ENCODE results near the gene RALGPS1.

Gene RALGPS1

GRCh38 chr9:127121628-127122175 lies 207.1 kb downstream of the RALGPS1 start:
- DNase-seq (ENCODE audit: low read depth in 2 of 2), result no peak

- no peak for DNase-seq (ENCODE audit: low read depth in 2 of 2)
These were observed 207.8 kb downstream of the RALGPS1 start, which contains the start of gene ANGPTL2 for GRCh38 chr9:127122176-127123063. ANGPTL2 (minus strand) TSS chr9:127122635; CDS start chr9:127108731, 13,904 bp downstream.

DNA sequence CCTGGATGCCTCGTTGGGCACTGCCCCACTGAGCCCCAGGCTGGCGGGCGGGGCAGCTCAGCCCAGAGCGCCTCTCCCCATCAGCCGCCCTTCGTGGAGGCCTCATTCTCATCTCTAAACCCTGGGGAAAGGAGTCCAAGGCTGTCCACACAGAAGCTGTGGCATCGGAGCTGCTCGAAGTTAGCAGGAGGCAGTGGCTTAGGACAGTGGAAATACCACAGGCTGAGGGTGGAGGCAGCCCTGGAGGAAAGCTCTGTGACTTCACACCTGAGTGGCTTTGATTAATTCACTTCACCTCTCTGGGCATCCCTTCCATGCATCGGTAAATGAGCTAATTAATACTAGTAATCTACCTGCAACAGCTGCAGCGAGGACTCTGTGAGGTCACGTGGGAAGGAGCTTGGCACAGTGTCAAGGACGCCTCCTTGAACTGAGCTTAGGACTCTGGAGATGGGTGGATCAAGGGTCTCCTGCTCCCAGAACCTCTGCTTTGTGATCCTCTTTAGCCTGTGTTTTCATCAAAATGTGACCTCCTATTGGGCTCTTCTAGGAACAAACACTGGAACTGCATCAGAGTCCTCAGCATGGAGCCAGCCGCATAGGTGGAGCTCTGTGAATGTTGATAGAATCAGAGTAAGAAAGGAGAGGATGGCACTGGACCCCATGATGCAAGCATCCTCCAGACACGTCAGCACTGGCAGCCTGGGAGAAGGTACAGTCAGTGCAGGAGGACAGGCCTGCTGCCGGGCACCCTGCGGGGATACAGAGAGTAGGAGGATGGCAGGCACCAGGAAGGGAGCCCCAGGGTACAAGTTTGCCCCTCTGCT lies 208.7 kb downstream of the RALGPS1 start:
- DNase-seq (ENCODE audit: low read depth in 2 of 2), result no peak

DNA sequence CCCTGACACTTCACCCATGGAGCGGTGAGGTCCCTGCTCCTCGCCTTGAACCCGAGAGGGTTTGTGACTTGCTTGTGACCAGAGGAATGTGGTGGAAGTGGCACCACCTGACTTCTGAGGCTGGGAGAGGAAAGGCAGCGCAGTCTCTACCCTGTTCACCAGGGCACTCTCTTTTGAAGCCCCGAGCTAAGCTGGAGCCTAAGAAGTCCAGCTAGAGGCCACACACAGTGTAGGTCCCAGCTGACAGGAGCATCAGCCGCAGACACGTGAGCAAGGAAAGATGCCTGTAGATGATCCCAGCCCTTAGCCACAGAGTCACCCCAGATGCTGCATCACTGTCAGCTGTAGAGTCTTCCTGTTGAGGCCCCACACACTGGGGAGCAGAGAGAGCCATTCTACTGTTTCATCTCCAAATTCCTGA lies 209.5 kb downstream of the RALGPS1 start:
- no peak for DNase-seq (ENCODE audit: low read depth in 2 of 2)

DNA sequence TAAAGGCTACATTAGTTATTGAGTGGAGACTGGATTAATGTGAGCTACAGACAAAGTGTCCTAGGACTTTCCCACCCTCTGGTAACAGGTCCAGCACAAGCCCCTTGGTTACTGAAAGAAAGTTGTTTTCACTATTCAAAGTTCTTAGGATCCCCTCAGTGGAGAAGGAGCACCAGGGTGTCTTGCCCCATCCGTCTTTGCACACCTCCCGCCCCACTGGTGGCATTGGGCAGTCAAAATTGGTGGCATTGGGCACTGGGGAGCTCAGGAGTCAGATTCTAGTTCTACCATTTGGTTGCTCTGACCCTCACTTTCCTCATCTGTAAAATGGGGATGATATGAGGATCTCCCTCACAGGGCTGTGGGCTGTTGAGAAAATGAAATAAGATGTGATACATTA lies 210.2 kb downstream of the RALGPS1 start:
- no peak for DNase-seq (ENCODE audit: low read depth in 2 of 2)

- DNase-seq (ENCODE audit: low read depth in 2 of 2), result no peak
These were observed 212.4 kb downstream of the RALGPS1 start for GRCh38 chr9:127126971-127127370.

DNA sequence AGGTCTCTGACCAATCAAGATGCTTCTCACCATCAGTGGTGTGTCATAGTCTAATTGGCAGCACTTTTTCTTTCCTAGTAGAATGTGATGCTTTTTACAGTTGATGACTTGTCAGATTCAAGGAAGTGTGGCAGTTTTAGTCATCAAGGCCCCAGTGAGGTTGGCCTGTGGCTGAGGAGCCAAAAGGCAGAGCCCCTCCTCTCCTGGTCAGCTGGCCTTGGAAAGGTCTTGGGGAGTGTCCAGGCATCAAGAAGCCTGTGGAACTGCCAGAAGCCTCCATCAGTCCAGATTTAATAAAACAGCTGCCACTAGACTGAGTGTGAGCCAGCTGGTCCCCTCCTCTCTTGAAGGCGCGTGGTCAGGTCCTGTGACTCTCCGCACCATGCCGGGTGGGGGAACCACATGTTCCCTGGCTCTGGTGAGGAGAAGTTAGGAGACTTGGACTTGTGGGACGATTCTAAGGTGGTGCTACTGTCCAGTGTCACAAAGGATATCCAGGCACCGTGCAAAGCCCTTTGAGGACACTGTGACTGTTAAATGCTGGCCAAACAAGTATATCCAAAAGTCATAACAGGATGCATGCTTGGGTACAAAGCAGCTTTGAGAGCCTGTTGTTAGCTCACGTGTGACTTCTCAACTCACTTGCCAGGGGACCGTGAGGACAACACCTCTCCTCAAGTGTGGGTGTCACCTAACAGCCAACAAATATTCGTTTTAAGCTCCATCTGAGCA lies 213.9 kb downstream of the RALGPS1 start:
- DNase-seq (ENCODE audit: low read depth in 2 of 2), result no peak

- no peak for DNase-seq (ENCODE audit: low read depth in 2 of 2)
These were observed 214.6 kb downstream of the RALGPS1 start for GRCh38 chr9:127129073-127129717.

GRCh38 chr9:127129718-127130085 lies 215.1 kb downstream of the RALGPS1 start:
- no peak for DNase-seq (ENCODE audit: low read depth in 2 of 2)

DNA sequence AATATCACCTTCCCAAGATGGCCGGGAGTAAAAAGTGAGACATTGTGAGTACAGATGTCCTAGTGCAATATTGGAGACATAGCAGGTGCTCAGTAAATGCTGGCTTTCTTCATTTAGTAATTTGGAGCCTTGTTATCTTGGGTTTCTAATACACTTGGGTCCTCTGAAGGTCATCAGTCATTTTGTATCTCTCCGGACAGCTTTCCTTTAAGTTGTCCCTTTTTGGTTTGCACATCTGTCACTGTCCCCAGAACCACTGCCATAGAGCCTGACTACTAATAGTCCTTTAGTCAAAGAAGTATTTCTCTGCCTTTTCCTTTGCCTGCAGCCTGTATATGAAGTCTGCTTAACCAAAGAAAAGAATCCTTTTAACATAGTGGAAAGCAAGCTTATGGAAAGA lies 215.7 kb downstream of the RALGPS1 start:
- DNase-seq (ENCODE audit: low read depth in 2 of 2), result no peak

DNA sequence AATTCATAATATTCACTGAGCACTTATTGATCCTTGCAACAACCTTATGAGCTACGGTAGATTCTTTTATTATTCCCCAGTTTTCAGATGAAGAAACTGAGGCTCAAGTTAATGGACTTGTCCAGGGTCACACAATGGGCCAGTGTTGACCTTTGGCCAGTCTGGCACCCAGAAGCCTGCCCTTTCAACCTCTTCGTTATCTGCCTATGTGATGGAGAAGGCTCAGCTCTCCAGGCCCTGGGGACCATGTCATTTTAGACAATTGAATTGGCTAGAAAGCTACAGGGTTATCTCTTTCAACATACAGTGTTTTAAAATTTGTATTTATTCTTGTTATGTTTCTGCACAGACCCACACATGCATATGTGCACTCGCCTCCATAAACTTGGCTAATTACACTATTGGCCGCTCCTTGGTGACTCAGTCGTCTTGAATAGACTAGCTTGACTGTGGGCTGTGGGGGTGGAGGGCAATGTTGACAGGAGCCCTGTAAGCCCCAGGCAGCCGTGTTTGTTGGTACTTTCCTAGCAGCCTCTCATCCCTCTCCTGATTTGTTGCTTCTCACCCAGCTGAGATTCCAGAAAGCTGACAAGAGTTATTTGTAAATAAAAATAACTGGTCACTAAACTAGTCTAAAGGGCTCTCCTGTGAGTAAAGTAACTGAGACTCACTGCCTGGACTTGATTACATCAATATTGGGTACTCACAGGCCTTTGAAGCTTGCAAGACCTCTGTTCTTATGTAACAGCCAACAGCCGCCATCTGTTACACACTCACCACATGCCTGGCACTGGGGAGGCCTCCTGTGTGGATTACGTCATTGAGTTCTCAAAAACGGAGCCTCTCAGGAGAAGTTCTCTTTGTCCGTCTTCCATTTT lies 216.3 kb downstream of the RALGPS1 start:
- DNase-seq (ENCODE audit: low read depth in 2 of 2), result no peak

DNA sequence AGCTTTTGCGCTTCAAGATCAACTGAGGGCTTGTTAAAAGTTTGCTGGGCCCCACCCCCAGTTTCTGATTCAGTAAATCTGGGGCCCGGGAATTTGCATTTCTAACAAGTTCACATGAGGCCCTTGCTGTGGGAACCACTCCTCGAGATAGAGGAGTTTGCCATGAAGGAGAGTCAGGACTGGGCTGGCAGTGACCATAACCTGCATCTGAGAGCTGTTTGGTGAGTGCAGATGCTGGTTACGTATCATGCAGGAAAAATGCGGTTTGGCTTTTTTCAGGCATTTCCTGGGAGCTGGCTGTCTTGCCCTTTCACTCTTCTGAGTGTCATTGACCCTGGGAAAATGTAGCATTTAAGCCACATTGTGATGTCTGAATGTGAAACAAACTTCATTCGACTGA lies 217.3 kb downstream of the RALGPS1 start:
- DNase-seq (ENCODE audit: low read depth in 2 of 2), result no peak

DNA sequence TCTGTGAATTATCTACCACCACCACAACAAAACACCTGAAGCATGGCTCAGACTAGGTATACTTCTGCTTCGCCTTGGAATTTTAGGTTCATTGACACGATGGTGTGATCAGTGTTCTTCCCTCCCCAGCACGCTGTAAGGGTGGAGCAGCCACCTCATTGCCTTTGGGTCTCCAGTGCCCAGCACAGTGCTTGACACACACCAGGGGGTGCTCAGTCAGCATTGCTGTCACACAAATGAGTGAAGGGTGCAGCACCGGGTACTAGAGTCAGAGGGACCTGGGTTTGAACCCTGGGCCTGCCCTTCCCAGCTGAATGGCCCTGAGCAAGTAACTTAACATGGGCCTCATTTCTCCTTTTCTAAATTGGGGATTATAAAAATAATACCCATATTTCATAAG lies 217.8 kb downstream of the RALGPS1 start:
- no peak for DNase-seq (ENCODE audit: low read depth in 2 of 2)

- DNase-seq (ENCODE audit: low read depth in 2 of 2), result no peak
These were observed 218.5 kb downstream of the RALGPS1 start for GRCh38 chr9:127132921-127133647.

DNA sequence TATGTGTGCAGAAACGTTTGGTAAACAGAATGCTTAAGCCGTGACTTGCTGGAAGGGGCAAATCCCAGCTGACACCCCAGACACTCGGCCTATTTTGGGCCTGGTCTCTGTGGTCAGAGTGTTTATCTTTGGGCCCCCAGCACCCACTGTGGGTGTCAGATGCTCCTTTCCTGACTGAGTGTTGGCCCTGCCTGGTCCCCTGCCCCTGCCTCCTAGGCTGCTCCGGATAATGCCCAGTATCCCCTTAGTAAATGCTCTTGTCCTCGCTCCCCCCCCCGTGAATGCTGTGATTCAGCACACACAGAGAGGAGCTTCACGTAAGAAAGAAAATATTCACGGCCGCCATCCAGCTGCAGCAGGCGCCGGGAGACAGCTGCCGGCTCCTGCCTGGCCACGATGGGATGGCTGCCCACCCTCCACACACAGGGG lies 219.2 kb downstream of the RALGPS1 start:
- DNase-seq (ENCODE audit: low read depth in 2 of 2), result no peak

DNA sequence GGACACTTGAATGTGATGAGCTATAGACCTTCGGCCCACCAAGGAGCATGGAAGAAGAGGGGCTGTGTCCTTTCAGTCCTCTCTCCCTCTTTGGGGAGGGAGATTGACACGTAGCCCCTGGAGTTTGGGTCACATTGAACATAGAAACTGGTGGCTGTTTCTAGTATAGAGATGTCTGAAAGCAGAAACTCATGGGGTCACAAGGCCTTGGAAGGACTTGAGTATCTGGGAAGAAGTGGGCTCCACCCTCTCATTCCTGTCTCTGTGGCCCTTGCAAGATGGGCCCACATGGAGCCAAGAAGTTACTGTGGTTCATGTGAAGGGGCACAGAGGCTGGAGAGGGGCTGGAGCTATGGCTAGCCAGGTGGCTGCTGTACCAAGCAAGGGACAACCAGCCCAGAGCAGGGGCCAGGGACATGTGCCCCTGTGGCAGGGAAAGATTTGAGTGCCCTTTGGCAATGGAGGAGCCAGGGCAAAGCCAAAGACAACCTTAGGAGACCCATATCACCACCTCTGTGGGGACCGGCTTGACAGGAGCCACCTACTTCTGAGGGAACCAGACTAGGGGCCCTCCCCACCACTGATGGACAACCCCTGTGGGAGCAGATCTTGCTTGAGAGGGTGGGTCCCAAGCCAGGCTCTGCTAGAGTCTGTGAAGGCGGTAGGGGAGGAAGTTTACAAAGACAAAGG lies 220.6 kb downstream of the RALGPS1 start:
- no peak for DNase-seq (ENCODE audit: low read depth in 2 of 2)

GRCh38 chr9:127136081-127136879 lies 221.7 kb downstream of the RALGPS1 start:
- no peak for DNase-seq (ENCODE audit: low read depth in 2 of 2)

Data from stimulated activated CD8-positive, alpha-beta memory T cell treated with anti-CD3 and anti-CD28 coated beads, Interleukin-7, amount 100 ng/mL, for 1 hour (primary cell).